Activated naive CD8-positive, alpha-beta T cell treated with anti-CD3 and anti-CD28 coated beads, Interleukin-2, amount 10 ng/mL, durations not matched to agents 7 days and 5 days (primary cell): ENCODE data around the gene STON1. TPM values are rescaled to one million over a fixed set of nuclear protein-coding genes. Genes with fewer than 3 reads are reported as not detected.
A peak's percentile ranks its signal among the peaks of the same experiment; 100 is the strongest.
"Not testable (repeated sequence)": the region's sequence is repeated elsewhere in the genome, so short reads cannot be mapped to it uniquely, and the experiment has no call there.

Source experiments
- ATAC-seq: fragments of 150-1000 bp; cut with Tn5 transposase; one replicate; pipeline ENCODE4 v1.10.0; 2021; ENCODE audit warnings: low read depth, moderate library complexity
- POLR2A ChIA-PET: fragments of 350-600 bp; sonication (Branson Sonifier 250); formaldehyde crosslinking; loops from one replicate; lab custom pipeline; 2021; ENCODE audit warnings: antibody characterized with exemption; lab: Charles Lee
- DNase-seq: peaks from one replicate; pipeline ENCODE4 v3.0.0; 2021
- H3K27ac Mint-ChIP-seq: one replicate; pipeline ENCODE4 v1.8.0; 2022; ENCODE audit warnings: mild to moderate bottlenecking, mixed read lengths
- H3K27me3 Mint-ChIP-seq: one replicate; pipeline ENCODE4 v1.8.0; 2022; ENCODE audit warnings: mild to moderate bottlenecking, moderate library complexity, mixed read lengths
- H3K36me3 Mint-ChIP-seq: one replicate; pipeline ENCODE4 v1.8.0; 2021; ENCODE audit warnings: mild to moderate bottlenecking, mixed read lengths
- H3K4me1 Mint-ChIP-seq: one replicate; pipeline ENCODE4 v1.8.0; 2021; ENCODE audit warnings: mixed read lengths
- H3K4me3 Mint-ChIP-seq: one replicate; pipeline ENCODE4 v1.8.0; 2022; ENCODE audit warnings: mild to moderate bottlenecking, moderate library complexity, mixed read lengths
- H3K9me3 Mint-ChIP-seq: one replicate; pipeline ENCODE4 v1.8.0; 2021; ENCODE audit warnings: mixed read lengths
- total RNA-seq, 2 experiments: library from RNA; stranded (reverse); gene quantifications; one replicate each; pipeline ENCODE4 v1.2.3, GENCODE V29; 2021

Gene STON1
- total RNA-seq, 2 experiments from 2014 or later = 2.4 to 2.7 TPM

DNA sequence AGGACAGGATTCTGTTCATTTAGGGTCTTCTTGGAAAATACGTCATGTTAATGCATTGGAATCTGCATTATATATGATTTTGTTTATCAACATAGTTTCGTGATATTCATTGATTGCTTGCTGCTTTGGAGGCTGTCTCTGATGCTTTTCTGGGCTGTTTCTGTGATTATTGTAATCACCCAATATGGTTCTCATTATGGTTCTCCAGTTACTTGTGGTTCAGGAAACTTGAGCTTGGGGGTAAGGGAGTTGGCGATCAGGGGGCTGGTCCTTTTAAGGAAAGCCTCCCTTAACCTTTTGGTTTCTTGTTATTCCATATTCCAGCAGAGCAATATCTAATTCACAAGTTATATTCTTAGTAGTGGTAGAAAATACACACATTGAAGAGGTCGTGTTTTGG lies 17.4 kb upstream of the STON1 start:
- no peak overlapping the region for H3K4me3 Mint-ChIP-seq
- no peak overlapping the region for H3K27ac Mint-ChIP-seq
- POLR2A ChIA-PET = no interaction called here
- H3K36me3 Mint-ChIP-seq = peaks cover 47% of the 10 kb centered on the region
- DNase-seq (no peak), ATAC-seq (no peak)
- no peaks in the 10 kb centered on the region for H3K9me3 Mint-ChIP-seq
- no peaks in the 10 kb centered on the region for H3K27me3 Mint-ChIP-seq
- H3K4me1 Mint-ChIP-seq = peaks cover 14% of the 10 kb centered on the region

DNA sequence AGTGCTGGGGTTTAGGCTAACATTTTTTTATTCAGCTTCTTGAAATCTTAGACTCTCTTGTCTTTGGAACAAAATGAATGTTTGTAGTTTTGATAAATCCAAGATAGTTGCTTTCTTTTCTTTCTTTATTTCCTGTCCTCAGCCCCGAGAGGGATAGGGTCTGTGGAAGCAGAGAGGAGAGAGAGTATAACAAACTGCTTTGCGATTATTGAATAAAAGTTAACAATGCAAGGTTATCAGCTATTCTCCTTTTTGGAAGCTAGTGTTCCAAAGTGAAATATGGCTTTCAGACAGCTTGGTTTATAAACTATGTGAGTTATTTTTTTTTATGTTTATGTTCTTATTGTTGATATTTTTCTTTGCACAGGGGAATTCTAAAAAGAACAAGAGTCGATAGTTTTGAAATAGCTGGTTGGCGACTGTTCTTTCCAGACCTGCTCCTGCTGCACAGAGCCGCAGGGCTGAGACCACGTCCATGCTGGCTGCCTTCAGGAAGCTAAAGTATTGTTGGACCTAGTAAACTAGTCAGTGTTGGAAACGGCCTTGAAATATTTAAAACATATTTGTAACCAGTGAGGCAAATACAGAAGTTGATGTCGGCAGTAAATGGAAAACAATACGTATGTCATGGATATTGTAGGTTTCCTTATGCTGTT lies 15.5 kb upstream of the STON1 start:
- peaks cover 51% of the 10 kb centered on the region for H3K36me3 Mint-ChIP-seq
- peaks cover 9% of the 10 kb centered on the region for H3K4me1 Mint-ChIP-seq
- no peak overlapping the region for H3K4me3 Mint-ChIP-seq
- ATAC-seq = no peak
- H3K27ac Mint-ChIP-seq = no peak overlapping the region
- no peaks in the 10 kb centered on the region for H3K27me3 Mint-ChIP-seq
- POLR2A ChIA-PET = interaction anchor here (0.6 kb wide), 1 partner anchor 42 kb away, joined by 3 read pairs; no protein-coding TSS in a partner anchor
- H3K9me3 Mint-ChIP-seq = no peaks in the 10 kb centered on the region
- DNase-seq = no peak

DNA sequence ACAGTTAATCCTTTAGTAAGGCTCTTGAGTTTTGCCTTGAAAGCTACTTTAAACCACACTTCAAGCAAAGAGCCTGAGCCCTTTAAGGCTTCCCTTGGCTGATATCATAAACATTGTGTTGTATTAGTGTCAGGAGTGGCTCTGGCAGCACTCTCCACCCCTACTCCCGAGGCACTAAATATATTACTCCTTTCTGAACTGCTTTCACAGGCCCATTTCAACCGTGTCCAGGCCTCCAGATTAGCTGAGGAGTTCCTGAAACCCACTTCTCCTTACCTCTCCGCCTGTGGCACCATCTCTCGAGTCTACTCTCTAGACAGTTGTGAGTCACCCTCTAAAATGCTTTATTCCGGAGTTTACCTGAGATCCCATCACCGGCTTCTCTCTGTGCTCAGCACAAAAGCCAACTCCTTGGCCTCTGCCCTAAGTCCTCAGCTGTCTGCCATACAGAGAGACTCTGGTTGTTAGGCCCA lies 14.4 kb upstream of the STON1 start:
- Mint-ChIP-seq H3K9me3 (no peaks in the 10 kb centered on the region), H3K4me1 (peaks cover 9% of the 10 kb centered on the region), H3K27me3 (no peaks in the 10 kb centered on the region), H3K36me3 (peaks cover 51% of the 10 kb centered on the region), H3K27ac (no peak overlapping the region), H3K4me3 (no peak overlapping the region)
- ATAC-seq (no peak), DNase-seq (no peak)
- POLR2A ChIA-PET = no interaction called here

DNA sequence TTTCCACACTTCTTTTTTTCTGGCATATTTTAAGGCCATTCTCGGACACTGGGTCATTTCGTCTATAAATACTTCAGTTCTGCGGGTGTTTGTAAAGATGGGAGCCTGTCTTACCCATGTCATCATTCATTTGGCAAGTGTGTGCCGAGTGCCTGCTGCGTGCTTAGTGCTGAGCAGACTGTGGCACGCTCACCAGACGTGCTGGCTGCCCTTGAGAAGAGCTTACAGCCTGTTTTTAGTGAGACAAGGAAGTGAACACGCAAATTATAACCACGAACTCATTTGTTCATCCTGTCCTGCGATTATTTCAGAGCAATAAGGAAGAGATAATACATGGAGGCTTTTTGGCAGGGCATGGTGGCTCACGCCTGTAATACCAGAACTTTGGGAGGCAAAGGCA lies 10.4 kb upstream of the STON1 start:
- Mint-ChIP-seq H3K27ac (no peak overlapping the region), H3K27me3 (no peaks in the 10 kb centered on the region), H3K4me3 (no peak overlapping the region), H3K36me3 (peaks cover 49% of the 10 kb centered on the region), H3K9me3 (no peaks in the 10 kb centered on the region), H3K4me1 (peaks cover 4% of the 10 kb centered on the region)
- ATAC-seq = no peak
- DNase-seq = no peak
- POLR2A ChIA-PET = no interaction called here

DNA sequence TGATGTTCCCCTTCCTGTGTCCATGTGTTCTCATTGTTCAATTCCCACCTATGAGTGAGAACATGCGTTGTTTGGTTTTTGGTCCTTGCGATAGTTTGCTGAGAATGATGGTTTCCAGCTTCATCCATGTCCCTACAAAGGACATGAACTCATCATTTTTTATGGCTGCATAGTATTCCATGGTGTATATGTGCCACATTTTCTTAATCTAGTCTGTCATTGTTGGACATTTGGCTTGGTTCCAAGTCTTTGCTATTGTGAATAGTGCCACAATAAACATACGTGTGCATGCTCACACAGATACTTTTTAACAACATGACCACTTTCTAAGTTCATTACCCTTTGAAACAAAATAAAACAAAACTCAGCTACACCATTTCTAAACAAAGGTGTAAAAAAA lies 5.2 kb upstream of the STON1 start:
- H3K4me1 Mint-ChIP-seq, DNase-seq, POLR2A ChIA-PET, H3K27ac Mint-ChIP-seq, H3K9me3 Mint-ChIP-seq, ATAC-seq, H3K4me3 Mint-ChIP-seq, H3K27me3 Mint-ChIP-seq: not testable (repeated sequence)
- H3K36me3 Mint-ChIP-seq = peaks cover 30% of the 10 kb centered on the region

DNA sequence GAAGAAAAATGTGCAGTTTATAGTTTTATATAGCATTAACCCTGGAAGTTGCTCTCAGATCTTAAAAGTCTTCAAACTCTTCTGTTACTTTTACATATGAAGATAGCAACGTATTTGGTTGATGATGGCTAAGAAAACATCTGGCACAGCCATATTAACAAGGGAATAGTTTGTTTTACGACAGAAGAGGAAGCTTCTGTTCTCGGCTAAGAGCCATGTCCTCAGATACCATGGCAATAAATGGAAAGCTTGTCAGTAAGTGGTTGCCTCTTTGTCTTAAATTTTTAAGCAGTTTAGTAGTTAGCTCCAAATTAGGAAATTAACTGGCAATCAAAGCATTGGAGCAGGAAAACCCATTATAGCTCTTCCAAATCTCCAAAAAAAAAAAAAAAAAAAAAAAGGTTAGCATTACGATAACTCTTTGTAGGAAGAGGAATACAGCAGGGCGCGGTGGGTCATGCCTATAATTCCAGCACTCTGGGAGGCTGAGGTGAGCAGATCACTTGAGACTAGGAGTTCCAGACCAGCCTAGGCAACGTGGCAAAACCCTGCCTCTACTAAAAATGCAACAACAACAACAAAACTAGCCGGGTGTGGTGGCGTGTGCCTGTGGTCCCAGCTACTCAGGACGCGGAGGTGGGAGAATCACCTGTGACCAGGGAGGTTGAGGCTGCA lies 4.5 kb upstream of the STON1 start:
- Mint-ChIP-seq H3K4me1 (peaks cover 2% of the 10 kb centered on the region), H3K27me3 (peaks cover 2% of the 10 kb centered on the region), H3K9me3 (no peaks in the 10 kb centered on the region), H3K36me3 (peaks cover 30% of the 10 kb centered on the region), H3K4me3 (no peak overlapping the region), H3K27ac (no peak overlapping the region)
- DNase-seq (no peak), ATAC-seq (no peak)
- POLR2A ChIA-PET = no interaction called here

DNA sequence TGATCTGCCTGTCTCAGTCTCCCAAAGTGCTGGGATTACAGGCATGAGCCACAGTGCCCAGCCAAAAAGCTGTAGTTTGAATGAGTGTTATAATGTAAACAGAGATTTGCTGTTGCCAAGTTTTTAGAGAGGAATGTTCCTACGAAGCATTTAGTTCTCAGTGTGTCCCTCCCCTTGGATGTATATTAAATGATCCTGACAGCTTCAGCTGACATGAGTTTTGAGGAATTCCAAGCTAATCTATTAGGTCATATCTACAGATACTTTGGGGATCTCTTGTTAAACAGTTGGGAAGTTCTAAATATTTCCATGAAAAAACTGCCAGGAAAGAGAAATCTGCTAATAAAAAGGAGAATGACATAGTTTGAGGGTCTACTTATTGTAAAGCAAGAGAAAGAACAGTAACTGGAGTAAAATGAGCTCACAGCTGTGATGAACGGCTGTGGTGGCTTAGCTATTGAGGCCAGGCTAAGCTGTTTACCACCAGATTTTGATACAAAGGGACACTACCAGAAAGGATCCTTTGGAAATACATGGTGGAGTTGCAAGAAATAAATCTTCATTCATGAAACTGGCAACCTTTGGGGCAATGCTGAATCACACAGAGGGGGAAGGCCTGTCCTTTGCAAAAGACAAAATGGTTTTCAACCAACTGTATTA lies 2.6 kb upstream of the STON1 start:
- Mint-ChIP-seq H3K4me3 (no peak overlapping the region), H3K9me3 (no peaks in the 10 kb centered on the region), H3K27me3 (peaks cover 4% of the 10 kb centered on the region), H3K27ac (no peak overlapping the region), H3K36me3 (peaks cover 18% of the 10 kb centered on the region), H3K4me1 (peaks cover 4% of the 10 kb centered on the region)
- ATAC-seq (no peak), DNase-seq (no peak)
- POLR2A ChIA-PET = no interaction called here

DNA sequence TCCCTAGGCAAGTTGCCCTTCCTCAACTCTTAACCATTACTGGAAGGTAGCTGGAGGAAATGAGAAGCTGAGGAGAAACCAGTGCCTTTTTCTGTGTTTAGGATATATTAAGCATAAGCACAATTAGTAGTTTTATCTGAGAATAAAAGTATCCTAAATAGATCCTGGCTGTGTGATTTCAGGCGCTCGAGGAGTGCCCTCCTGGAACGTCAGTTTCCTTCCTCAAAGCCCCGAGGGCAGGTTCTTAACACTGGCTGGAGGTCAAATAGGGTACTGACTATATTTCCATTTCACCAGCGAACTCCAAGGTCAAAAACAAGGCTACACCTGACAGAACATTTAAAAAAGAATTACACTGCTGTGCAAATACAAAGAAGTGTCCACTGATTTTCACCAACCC lies 1.5 kb upstream of the STON1 start:
- Mint-ChIP-seq H3K27ac (no peak overlapping the region), H3K4me1 (peaks cover 4% of the 10 kb centered on the region), H3K4me3 (no peak overlapping the region), H3K9me3 (no peaks in the 10 kb centered on the region), H3K27me3 (peaks cover 4% of the 10 kb centered on the region), H3K36me3 (peaks cover 15% of the 10 kb centered on the region)
- no peak for ATAC-seq
- no peak for DNase-seq
- POLR2A ChIA-PET = no interaction called here

DNA sequence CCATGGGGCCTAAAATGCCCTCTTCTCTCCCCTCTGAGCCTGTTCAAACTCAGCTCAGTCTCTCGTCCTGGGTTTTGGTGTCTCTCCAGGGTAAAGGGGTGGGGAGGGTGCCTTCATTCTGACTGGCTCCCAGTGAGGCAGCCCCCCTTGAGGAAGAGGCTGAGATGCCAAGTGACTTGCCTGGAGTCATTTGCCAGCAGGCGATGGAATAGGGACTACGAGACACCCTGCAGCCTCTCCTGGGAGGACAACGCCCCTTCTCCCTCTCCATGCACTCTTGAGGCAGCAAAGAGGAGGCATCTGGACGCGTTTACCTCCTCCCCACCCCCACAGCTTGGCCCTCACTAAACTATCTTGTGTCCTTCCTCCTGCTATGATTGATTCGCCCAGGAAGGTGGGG lies 760 bp upstream of the STON1 start:
- H3K36me3 Mint-ChIP-seq = peaks cover 13% of the 10 kb centered on the region
- POLR2A ChIA-PET = no interaction called here
- ATAC-seq (no peak), DNase-seq (no peak)
- H3K27ac Mint-ChIP-seq = no peak overlapping the region
- peaks cover 4% of the 10 kb centered on the region for H3K4me1 Mint-ChIP-seq
- peak overlapping the region; percentile 91 for H3K4me3 Mint-ChIP-seq
- peaks cover 4% of the 10 kb centered on the region for H3K27me3 Mint-ChIP-seq
- H3K9me3 Mint-ChIP-seq = no peaks in the 10 kb centered on the region

DNA sequence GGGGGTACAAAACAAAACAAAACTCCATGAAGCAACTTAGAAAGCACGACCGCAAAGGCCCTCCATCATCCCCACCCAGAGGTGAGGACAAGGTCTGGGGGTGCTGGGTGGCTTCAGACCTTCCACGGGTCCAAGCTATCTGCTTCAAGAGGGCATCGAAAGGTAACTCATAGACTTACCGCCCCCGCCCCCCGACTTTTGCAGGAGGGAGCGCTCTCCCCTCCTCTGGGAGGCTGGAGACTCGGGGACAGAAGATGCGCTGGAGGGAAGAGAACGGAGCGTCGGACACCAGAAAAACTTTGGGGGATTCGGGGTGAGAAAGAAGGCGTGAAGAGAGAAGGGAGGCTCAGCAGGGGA lies 300 bp upstream of the STON1 start:
- ATAC-seq = no peak
- POLR2A ChIA-PET = no interaction called here
- H3K4me3 Mint-ChIP-seq = peak overlapping the region; percentile 91
- H3K27ac Mint-ChIP-seq = no peak overlapping the region
- peaks cover 4% of the 10 kb centered on the region for H3K27me3 Mint-ChIP-seq
- H3K9me3 Mint-ChIP-seq = no peaks in the 10 kb centered on the region
- H3K36me3 Mint-ChIP-seq = peaks cover 10% of the 10 kb centered on the region
- peak; percentile 33 for DNase-seq
- peaks cover 4% of the 10 kb centered on the region for H3K4me1 Mint-ChIP-seq

DNA sequence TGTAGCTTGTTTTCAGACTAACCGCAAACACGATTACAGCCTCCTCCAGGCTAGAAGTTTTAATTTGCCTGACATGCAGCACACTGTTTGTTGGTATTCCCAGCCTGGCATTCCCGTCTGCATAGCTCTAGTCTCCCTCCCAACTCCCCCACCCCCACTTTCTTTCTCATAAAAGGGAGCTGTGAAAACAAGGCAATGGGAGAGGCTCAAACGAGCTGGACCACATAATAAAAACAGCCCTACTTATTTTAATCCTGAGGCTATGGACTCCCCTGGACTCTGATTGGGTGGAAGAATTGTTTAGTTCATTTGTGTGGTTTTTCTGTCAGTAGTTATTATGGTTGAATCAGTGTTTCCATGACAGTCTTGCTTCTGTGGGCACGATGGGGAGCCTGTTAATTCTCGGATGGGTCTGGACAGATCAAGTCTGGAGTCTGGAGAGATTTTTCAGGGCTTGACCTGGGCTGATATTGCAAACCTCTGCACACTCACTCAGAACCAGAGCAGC lies 1.2 kb downstream of the STON1 start:
- Mint-ChIP-seq H3K36me3 (peaks cover 6% of the 10 kb centered on the region), H3K4me3 (no peak overlapping the region), H3K27me3 (peaks cover 4% of the 10 kb centered on the region), H3K9me3 (no peaks in the 10 kb centered on the region), H3K27ac (no peak overlapping the region), H3K4me1 (peaks cover 9% of the 10 kb centered on the region)
- DNase-seq = no peak
- POLR2A ChIA-PET = no interaction called here
- no peak for ATAC-seq

DNA sequence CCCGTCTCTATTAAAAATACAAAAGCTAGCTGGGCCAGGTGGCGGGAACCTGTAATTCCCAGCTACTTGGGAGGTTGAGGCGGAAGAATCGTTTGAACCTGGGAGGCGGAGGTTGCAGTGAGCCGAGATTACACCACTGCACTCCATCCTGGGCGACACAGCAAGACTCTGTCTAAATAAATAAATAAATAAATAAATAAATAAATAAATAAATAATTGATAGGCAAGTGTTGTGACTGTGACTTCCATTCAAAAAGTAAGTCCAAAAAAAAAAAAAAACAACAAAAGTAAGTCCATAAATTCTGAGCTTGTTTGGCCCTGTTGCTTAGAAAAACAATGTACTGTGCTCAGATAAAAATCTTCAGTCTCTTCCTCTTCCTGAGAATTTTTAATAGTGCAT lies 2.2 kb downstream of the STON1 start:
- ATAC-seq = no peak
- Mint-ChIP-seq H3K4me3 (no peak overlapping the region), H3K4me1 (peaks cover 9% of the 10 kb centered on the region), H3K27me3 (peaks cover 4% of the 10 kb centered on the region), H3K36me3 (peaks cover 3% of the 10 kb centered on the region), H3K9me3 (no peaks in the 10 kb centered on the region), H3K27ac (no peak overlapping the region)
- DNase-seq = no peak
- POLR2A ChIA-PET = no interaction called here

DNA sequence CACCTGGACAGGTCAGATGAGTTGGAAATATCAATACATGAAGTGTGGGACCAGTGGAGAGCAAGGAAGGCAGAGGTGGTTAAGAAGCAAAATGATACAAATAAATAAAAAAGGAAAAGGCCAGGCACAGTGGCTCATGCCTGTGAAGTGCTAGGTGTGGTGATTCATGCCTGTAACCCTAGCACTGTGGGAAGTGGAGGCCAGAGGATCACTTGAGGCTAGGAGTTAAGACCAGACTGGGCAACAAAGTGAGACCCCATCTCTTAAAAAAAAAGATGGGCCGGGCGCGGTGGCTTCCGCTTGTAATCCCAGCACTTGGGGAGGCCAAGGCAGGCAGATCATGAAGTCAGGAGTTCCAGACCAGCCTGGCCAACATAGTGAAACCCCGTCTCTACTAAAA lies 2.9 kb downstream of the STON1 start:
- DNase-seq = no peak
- H3K36me3 Mint-ChIP-seq = peaks cover 3% of the 10 kb centered on the region
- H3K4me1 Mint-ChIP-seq = peaks cover 9% of the 10 kb centered on the region
- no peak for ATAC-seq
- H3K27ac Mint-ChIP-seq = no peak overlapping the region
- peaks cover 4% of the 10 kb centered on the region for H3K27me3 Mint-ChIP-seq
- H3K4me3 Mint-ChIP-seq = no peak overlapping the region
- no peaks in the 10 kb centered on the region for H3K9me3 Mint-ChIP-seq
- POLR2A ChIA-PET = no interaction called here

DNA sequence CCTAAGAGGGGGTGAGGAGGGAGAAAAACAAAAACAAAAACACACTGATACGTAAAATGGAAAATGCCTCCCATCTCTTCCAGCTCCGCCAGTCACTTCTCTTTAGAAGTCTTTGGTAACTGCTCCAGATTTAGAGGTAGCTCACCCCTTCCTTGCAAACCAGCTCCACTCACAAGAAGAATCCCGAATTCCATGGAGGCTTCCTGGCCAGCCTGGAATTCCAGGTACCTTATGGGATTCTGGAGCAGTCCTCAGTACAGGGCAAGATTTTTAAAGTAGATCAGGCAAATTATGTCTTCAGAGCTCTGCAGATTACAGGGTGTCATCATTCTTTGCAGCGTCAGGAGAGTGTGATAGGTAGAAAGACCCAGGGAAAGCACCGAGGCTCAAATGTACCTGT lies 4.8 kb downstream of the STON1 start:
- POLR2A ChIA-PET = no interaction called here
- Mint-ChIP-seq H3K27ac (no peak overlapping the region), H3K9me3 (no peaks in the 10 kb centered on the region), H3K4me1 (peaks cover 8% of the 10 kb centered on the region), H3K27me3 (peaks cover 3% of the 10 kb centered on the region), H3K4me3 (no peak overlapping the region), H3K36me3 (peaks cover under 1% of the 10 kb centered on the region)
- DNase-seq (no peak), ATAC-seq (no peak)
